GM12865 (cell line): ENCODE data around the gene FBXO4.

Experiments used
- DNase-seq: peaks from one replicate; pipeline ENCODE4 v3.0.0; 2010; ENCODE audit warnings: low read depth
- H3K4me3 ChIP-seq: 2 replicates; pipeline ENCODE4 v1.5.1; 2011; ENCODE audit warnings: mild to moderate bottlenecking, low read depth, low read length, control low read depth
- CTCF ChIP-seq: IDR thresholded peaks from 2 replicates; pipeline ENCODE4 v1.5.1; 2011; ENCODE audit warnings: low read length, control low read depth, low read depth, inconsistent platforms; ENCODE audit not compliant: insufficient read depth; ENCODE audit errors: missing control alignments

Gene FBXO4

DNA sequence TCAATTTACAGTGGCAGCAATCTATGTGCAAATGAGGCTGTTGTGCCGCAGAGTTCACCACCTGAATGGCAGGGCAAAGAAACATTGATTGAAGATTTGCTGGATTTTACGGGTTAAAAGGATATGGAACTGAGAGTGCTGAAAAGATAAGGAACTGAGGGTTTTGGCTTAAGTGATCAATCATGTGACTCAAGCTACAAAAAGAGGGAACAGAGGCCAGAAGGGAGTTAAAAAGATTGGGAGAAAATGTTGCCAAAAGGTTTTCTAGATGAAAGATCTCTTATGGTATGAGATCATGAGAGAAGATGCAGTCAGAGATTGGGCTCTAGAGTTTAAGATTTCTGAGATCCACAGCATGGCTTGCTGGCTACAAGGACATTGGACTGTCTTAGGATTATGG, 28.9 kb upstream of the FBXO4 start:
- no peak overlapping the region for H3K4me3 ChIP-seq
- DNase-seq, result no peak

GRCh38 chr5:41903382-41903891, 21.6 kb upstream of the FBXO4 start:
- DNase-seq, result peak; percentile 6
- no peak for TF ChIP-seq CTCF
- H3K4me3 ChIP-seq, result peak overlapping the region; percentile 93

More for the DNA sequence above, 28.9 kb upstream of the FBXO4 start:
- no peak for TF ChIP-seq CTCF

DNA sequence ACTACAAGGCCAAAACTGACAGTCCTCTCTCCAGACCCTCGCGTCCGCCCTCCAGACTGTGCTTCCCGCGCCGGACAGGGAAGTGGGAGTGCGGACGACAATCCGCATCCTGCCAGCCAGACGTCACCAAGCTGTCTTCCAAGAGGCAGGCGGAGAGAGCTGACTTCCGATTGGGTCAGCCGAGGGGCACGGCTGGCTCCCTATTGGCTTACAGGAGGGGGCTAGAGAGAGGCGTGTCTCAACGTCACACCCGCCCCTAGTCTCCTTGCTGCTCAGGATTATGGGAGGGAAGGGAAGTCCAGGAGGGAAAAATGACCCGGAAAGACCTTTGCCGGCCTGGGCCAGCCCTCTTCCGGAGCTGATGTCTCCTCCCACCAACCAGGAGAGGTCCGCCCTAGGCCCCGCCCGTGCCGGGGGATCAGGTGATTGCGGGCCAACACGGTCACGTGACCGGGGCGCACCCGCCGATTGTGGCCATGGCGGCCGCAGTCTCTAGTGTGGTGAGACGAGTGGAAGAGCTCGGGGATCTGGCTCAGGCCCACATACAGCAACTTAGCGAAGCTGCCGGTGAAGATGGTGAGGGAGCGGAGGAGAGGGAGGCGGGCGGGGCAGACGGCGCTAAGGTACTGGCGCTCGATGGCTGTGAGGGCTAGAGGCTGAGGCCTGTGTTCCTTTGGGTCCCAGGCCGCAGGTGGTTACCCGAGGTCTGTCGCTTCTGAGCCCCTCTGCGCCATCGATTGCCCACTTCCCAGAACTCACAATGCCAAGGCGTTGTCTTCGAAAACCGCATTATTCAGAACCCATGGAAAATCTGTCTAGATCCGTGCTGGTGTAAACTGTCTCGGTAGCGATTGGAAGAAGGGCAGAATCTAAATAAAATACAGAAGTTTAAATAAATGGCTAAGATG, 20.9 kb upstream of the FBXO4 start, which contains the start of gene RIMOC1:
Gene RIMOC1, plus strand, starts transcription at position 453 of the 908 bp plus-strand sequence. Its CDS starts 24 bp downstream, at position 477.
- TF ChIP-seq CTCF, result no peak
- DNase-seq, result peak; percentile 99
- H3K4me3 ChIP-seq, result peak within 1 kb of the TSS; percentile 93

GRCh38 chr5:41906151-41906550, 18.9 kb upstream of the FBXO4 start:
- no peak for DNase-seq
- no peak overlapping the region for H3K4me3 ChIP-seq
- TF ChIP-seq CTCF, result no peak

DNA sequence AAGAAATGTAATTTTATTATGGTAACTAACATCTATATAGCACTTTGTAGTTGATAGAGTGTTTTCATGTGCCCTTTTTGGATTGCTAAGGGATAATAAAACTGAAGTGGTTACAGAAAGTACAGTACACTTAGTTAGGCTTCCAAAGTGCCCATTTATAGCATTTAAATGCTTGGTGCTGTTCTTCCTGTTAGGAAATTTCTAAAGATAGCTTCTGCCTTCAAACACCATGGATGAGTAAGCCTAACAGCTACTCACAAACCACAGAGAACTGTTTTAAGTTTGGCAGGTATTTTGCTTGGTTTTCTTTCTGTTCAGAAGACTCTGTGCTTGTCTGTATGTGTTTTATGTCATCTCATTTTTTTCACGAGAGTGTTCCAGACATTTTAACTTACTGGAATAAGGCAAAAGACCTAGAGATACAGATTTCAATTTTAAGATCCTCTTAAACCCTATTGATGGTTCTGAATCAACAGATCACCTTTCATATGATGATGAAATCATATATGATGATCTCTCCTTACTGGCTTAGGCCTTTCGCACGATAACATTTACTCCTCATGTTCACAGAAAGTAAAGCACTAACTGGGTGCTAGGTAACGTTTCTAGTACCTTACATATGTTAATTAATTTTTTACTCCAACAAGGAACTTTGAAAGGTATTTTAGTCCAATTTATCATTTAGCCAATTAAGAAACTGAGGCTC, 16.6 kb upstream of the FBXO4 start:
- H3K4me3 ChIP-seq, result no peak overlapping the region
- DNase-seq, result no peak
- no peak for TF ChIP-seq CTCF

DNA sequence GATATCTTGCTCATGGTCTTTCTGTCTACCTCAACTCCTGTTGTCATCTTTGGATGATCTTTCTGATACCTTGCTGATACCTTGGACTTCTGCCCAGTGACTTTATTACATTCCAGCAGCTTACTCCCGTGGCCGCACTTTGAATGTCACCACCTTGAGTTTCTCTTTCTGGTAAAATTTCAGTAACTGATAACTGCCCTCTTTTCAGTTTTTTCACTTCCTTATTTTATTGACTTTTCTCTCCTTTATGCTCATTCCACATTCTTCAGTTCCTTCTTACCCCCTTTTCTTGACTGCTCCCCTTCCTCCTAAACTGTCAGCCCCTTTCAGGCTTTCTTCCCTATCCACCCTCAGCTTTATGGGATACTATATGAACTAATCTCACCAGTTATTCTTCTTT, 7.0 kb upstream of the FBXO4 start:
- TF ChIP-seq CTCF, result no peak
- peak; percentile 19 for DNase-seq
- H3K4me3 ChIP-seq, result no peak overlapping the region
